Measurements from ENCODE around the gene OR1J2. TPM values are rescaled to one million over a fixed set of nuclear protein-coding genes. Genes with fewer than 3 reads are reported as not detected.

The OR1J2 gene
- total and polyA plus RNA-seq, 9 of the 15 experiments (the other 6 are each of a cell fraction or from before 2014, with no cell fraction given) = not detected

DNA sequence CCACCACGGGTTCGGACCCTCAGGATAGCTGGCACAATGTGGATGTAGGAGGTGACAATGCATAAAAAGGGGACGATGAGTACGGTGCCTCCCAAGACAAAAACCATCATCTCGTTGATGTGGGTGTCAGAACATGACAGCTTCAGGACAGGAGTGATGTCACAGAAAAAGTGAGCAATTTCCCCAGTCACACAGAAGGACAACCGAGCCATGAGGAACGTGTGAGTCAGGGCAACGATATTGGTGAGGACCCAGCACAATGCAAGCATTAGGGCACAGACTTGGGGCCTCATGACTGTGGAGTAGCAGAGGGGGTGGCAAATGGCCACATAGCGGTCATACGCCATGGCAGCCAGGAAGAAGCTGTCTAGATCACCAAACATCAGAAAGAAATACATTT lies 16.0 kb downstream of the OR1J2 start (continued):
- TF ChIP-seq ATF4 (CRISPR knock-in tag; IDR thresholded peaks at IDR 0.05) (no peak), MCM3 (IDR thresholded peaks at IDR 0.05) (no peak)

GRCh38 chr9:122527193-122527592 lies 16.6 kb downstream of the OR1J2 start, which contains the start of gene OR1N1:
OR1N1 (minus strand) TSS chr9:122527293; CDS start chr9:122527293, 0 bp downstream.
- no peak for FAIRE-seq
- Histone ChIP-seq H3K4me3 (no peak within 1 kb of the TSS), H3K9ac (ENCODE audit: insufficient read depth in 1 of 2, low read depth in 2 of 2, low read length in 2 of 2) (no peak within 1 kb of the TSS), H3K9me1 (ENCODE audit: control insufficient read depth, insufficient read depth, low read length) (no peaks in the 10 kb centered on the region), H3K4me2 (ENCODE audit: insufficient read depth, low read length) (no peak within 1 kb of the TSS), H3K27ac (ENCODE audit: extremely low read depth, low read depth, low read length) (no peak within 1 kb of the TSS), H3K9me3 (replicated peaks; ENCODE audit: control insufficient read depth, insufficient read depth, low read depth, low read length) (no peaks in the 10 kb centered on the region; the same call in 1 of the 2 replicates), H3K4me1 (replicated peaks in 1 of 2; ENCODE audit: control insufficient read depth in 2 of 2, insufficient read depth in 2 of 2, low read length in 2 of 2) (no peaks in the 10 kb centered on the region), H3K36me3 (ENCODE audit: control insufficient read depth, insufficient read depth, low read length) (no peaks in the 10 kb centered on the region), H4K20me1 (replicated peaks; ENCODE audit: control insufficient read depth, insufficient read depth, low read length) (no peaks in the 10 kb centered on the region), H3K27me3 (ENCODE audit: control insufficient read depth in 2 of 2, insufficient read depth in 2 of 2, low read length in 2 of 2) (peaks cover 8 to 9% of the 10 kb centered on the region in 2 experiments; a peak in 4 of 5 replicates), H3K79me2 (ENCODE audit: control insufficient read depth, insufficient read depth, low read length) (no peaks in the 10 kb centered on the region), H2AFZ (ENCODE audit: low read depth, low read length) (no peak within 1 kb of the TSS)
- ATAC-seq = no peak
- CTCF ChIA-PET (ENCODE audit: low intra/inter-chr PET ratio) = no interaction called here
- in situ Hi-C loops (cut with MboI) (no loop called here), intact Hi-C loops (cut with micrococcal nuclease) (no loop called here)
- DNase-seq (ENCODE audit: extremely low read depth in 1 of 4, low spot score in 3 of 4) = no peak
- BruUV-seq (replicated peaks) = no TSS peak
- 2% methylated on average over 3 of the region's 3 CpGs for whole genome bisulfite sequencing (ENCODE audit: insufficient coverage, low coverage, missing lambda C conversion rate)
- POLR2A ChIA-PET = no interaction called here
- TF ChIP-seq ELF4 (CRISPR knock-in tag; IDR thresholded peaks at IDR 0.05) (no peak), MTA3 (IDR thresholded peaks at IDR 0.05; ENCODE audit: borderline replicate concordance) (no peak), PML (IDR thresholded peaks at IDR 0.05; ENCODE audit: low read length) (no peak), ZNF609 (CRISPR knock-in tag; IDR thresholded peaks at IDR 0.05; ENCODE audit: borderline replicate concordance) (no peak), CCAR2 (IDR thresholded peaks at IDR 0.05; ENCODE audit: low read depth, low read length) (no peak), U2AF2 (optimal IDR thresholded peaks at IDR 0.05; ENCODE audit: low read depth, low read length) (no peak), COPS2 (conservative IDR thresholded peaks at IDR 0.05) (no peak), ZC3H4 (CRISPR knock-in tag; IDR thresholded peaks at IDR 0.05; ENCODE audit: borderline replicate concordance) (no peak), PCBP1 (IDR thresholded peaks at IDR 0.05; ENCODE audit: low read depth, low read length, poor library complexity, severe bottlenecking) (no peak), HNRNPK (IDR thresholded peaks at IDR 0.05; ENCODE audit: low read depth, low read length, poor library complexity, severe bottlenecking) (no peak), EZH2 (IDR thresholded peaks at IDR 0.05; ENCODE audit: borderline replicate concordance, low read depth, low read length) (no peak)
- TF ChIP-seq, protein P1, sequence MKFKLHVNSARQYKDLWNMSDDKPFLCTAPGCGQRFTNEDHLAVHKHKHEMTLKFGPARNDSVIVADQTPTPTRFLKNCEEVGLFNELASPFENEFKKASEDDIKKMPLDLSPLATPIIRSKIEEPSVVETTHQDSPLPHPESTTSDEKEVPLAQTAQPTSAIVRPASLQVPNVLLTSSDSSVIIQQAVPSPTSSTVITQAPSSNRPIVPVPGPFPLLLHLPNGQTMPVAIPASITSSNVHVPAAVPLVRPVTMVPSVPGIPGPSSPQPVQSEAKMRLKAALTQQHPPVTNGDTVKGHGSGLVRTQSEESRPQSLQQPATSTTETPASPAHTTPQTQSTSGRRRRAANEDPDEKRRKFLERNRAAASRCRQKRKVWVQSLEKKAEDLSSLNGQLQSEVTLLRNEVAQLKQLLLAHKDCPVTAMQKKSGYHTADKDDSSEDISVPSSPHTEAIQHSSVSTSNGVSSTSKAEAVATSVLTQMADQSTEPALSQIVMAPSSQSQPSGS (CRISPR knock-in tag; IDR thresholded peaks at IDR 0.05) = no peak
- TF ChIP-seq, protein P2, sequence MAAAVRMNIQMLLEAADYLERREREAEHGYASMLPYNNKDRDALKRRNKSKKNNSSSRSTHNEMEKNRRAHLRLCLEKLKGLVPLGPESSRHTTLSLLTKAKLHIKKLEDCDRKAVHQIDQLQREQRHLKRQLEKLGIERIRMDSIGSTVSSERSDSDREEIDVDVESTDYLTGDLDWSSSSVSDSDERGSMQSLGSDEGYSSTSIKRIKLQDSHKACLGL (CRISPR knock-in tag; IDR thresholded peaks at IDR 0.05; ENCODE audit: borderline replicate concordance, poor library complexity, severe bottlenecking) = no peak

All from K562 (cell line).